Body of pancreas (tissue), 4 donors: Measurements from ENCODE around the gene IQGAP2.

Experiments
- POLR2A ChIP-seq, 3 donors: fragments of 450-650 bp; IDR thresholded peaks; one replicate each; pipeline ENCODE4 v1.6.1; 2016; ENCODE audit warnings: antibody characterized with exemption in 3 of 3, mild to moderate bottlenecking in 2 of 3
- TF ChIP-seq, protein P1 (sequence below), 7 experiments: fragments of 450-650 bp in 4 of 7; fragments of 200-600 bp in 3 of 7; sonication (generic) in 3 of 7; IDR thresholded peaks; one replicate each; pipeline ENCODE4 v1.5.1; 2016 to 2019; ENCODE audit warnings: antibody characterized with exemption in 7 of 7

DNA sequence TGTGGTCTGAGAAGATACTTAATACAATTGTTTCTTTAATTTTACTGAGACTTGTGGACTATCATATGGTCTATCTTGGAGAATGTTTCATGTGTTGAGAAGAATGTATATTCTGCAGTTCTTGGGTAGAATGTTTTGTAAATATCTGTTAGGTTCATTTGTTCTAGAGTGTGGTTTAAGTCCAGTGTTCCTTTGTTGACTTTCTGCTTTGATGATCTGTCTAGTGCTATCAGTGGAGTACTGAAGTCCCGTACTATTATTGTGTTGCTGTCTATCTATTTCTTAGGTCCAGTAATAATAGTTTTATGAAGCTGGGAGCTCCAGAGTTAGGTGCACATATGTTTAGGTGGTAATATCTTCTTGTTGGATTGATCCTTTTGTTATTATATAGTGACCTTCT lies 36.1 kb downstream of the IQGAP2 start:
- no peak for TF ChIP-seq POLR2A (IDR thresholded peaks at IDR 0.05)
- TF ChIP-seq, protein P1, sequence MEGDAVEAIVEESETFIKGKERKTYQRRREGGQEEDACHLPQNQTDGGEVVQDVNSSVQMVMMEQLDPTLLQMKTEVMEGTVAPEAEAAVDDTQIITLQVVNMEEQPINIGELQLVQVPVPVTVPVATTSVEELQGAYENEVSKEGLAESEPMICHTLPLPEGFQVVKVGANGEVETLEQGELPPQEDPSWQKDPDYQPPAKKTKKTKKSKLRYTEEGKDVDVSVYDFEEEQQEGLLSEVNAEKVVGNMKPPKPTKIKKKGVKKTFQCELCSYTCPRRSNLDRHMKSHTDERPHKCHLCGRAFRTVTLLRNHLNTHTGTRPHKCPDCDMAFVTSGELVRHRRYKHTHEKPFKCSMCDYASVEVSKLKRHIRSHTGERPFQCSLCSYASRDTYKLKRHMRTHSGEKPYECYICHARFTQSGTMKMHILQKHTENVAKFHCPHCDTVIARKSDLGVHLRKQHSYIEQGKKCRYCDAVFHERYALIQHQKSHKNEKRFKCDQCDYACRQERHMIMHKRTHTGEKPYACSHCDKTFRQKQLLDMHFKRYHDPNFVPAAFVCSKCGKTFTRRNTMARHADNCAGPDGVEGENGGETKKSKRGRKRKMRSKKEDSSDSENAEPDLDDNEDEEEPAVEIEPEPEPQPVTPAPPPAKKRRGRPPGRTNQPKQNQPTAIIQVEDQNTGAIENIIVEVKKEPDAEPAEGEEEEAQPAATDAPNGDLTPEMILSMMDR (IDR thresholded peaks at IDR 0.05), result no peak
